ENCODE data around the gene LIME1. TPM values are rescaled to one million over a fixed set of nuclear protein-coding genes. Genes with fewer than 3 reads are reported as not detected.

LIME1 gene
- total RNA-seq, 2 donors from 2014 or later, result 7.6 to 10.1 TPM

DNA sequence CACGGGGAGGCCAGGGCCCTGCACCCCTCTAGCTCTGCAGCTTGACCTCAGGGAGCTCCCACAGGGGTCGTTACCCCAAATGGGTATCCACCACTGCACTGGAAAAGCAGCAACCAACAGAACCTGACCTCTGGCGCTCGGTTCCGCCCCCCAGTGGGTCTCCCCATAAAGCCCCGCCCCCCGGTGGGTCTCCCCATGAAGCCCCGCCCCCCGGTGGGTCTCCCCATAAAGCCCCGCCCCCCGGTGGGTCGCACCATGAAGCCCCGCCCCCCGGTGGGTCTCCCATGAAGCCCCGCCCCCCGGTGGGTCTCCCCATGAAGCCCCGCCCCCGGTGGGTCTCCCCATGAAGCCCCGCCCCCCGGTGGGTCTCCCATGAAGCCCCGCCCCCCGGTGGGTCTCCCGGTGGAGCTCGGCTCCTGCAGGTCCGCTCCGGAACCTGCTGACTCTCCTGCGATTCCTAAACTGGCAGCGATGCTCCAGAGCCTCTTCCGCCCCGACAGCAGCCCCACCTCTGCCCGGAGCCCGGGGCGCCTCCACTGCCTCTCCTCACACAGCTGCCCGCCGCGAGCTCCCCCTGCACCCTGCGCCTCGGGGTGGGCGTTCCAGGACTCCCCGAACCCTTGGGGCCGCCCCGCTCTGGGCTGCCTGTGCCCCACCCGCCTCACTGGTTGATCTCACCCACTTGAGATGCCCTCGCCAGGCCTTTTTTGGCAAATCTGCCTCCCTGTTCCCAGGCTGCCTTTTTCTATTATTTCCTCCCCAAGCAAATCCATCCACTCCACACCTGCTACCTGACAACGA lies 15.2 kb downstream of the LIME1 start:
- Mint-ChIP-seq H3K27me3 (ENCODE audit: insufficient read depth) (no peaks in the 10 kb centered on the region), H3K4me3 (no peak overlapping the region), H3K27ac (no peak overlapping the region), H3K9me3 (no peaks in the 10 kb centered on the region), H3K4me1 (peaks cover 6% of the 10 kb centered on the region), H3K36me3 (ENCODE audit: low read depth) (peaks cover 6% of the 10 kb centered on the region)
- H3K27ac ChIP-seq (ENCODE audit: low read depth, low read length), result peak overlapping the region; percentile 53
- H3K36me3 ChIP-seq (ENCODE audit: control insufficient read depth, insufficient read depth, low read length), result peaks cover 12% of the 10 kb centered on the region
- peak; percentile 60 for DNase-seq
- H3K4me1 ChIP-seq (ENCODE audit: control insufficient read depth, insufficient read depth, low read length), result no peaks in the 10 kb centered on the region
- H3K27me3 ChIP-seq (ENCODE audit: control insufficient read depth, insufficient read depth, low read length, poor library complexity, severe bottlenecking), result no peaks in the 10 kb centered on the region
- H3K9me3 ChIP-seq (ENCODE audit: control insufficient read depth, low read length), result no peaks in the 10 kb centered on the region
- TF ChIP-seq, protein P1, sequence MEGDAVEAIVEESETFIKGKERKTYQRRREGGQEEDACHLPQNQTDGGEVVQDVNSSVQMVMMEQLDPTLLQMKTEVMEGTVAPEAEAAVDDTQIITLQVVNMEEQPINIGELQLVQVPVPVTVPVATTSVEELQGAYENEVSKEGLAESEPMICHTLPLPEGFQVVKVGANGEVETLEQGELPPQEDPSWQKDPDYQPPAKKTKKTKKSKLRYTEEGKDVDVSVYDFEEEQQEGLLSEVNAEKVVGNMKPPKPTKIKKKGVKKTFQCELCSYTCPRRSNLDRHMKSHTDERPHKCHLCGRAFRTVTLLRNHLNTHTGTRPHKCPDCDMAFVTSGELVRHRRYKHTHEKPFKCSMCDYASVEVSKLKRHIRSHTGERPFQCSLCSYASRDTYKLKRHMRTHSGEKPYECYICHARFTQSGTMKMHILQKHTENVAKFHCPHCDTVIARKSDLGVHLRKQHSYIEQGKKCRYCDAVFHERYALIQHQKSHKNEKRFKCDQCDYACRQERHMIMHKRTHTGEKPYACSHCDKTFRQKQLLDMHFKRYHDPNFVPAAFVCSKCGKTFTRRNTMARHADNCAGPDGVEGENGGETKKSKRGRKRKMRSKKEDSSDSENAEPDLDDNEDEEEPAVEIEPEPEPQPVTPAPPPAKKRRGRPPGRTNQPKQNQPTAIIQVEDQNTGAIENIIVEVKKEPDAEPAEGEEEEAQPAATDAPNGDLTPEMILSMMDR (conservative IDR thresholded peaks at IDR 0.05), result no peak
- WGBS, 2 experiments (ENCODE audit: insufficient coverage in 1 of 2, insufficient read length in 1 of 2), result 90 to 93% methylated on average over 20 to 37 of the region's 45 CpGs
- H3K4me3 ChIP-seq (ENCODE audit: low read length), result no peak overlapping the region
- H3K9ac ChIP-seq (ENCODE audit: extremely low read depth, low read length, poor library complexity, severe bottlenecking), result no peak overlapping the region

DNA sequence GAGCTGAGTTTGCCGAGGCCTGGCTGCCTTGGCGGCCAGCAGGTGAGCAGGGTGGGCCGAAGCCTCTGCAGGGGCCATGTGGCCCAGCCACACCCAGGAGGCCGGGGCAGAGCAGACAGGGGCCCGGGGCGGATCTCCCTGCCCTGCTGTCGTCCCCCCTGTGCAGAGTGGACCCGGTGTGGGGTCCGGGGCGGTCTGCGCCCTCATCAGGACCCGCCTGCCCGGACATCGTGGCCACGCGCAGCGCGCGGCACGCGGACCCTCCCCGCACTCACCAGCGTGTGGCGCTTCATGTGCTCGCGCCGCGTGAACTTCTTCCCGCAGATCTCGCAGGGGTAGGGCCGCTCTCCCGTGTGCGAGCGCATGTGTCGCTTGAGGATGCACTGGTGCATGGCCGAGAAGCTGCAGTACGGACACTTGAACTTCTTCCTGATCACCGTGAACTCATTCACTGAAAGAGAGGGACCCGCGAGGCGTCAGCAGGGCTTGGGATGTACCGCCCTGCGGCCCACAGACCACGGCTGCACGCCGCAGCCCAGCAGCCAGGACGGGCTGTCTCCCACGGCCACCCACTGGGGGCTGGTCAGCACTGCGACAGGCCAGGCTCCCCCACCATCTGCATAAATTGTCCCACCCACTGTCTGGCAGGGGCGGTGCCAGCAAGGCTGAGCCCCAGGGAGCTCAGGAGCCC lies 16.1 kb downstream of the LIME1 start:
- WGBS, 2 experiments (ENCODE audit: insufficient coverage in 1 of 2, insufficient read length in 1 of 2), result 92 to 99% methylated on average over 28 to 50 of the region's 50 CpGs
- Histone ChIP-seq H3K4me3 (ENCODE audit: low read length) (no peak overlapping the region), H3K9ac (ENCODE audit: extremely low read depth, low read length, poor library complexity, severe bottlenecking) (no peak overlapping the region), H3K27me3 (ENCODE audit: control insufficient read depth, insufficient read depth, low read length, poor library complexity, severe bottlenecking) (no peaks in the 10 kb centered on the region), H3K27ac (ENCODE audit: low read depth, low read length) (no peak overlapping the region), H3K4me1 (ENCODE audit: control insufficient read depth, insufficient read depth, low read length) (no peaks in the 10 kb centered on the region), H3K9me3 (ENCODE audit: control insufficient read depth, low read length) (no peaks in the 10 kb centered on the region), H3K36me3 (ENCODE audit: control insufficient read depth, insufficient read depth, low read length) (peaks cover 12% of the 10 kb centered on the region)
- TF ChIP-seq, protein P1 (conservative IDR thresholded peaks at IDR 0.05), result peak; percentile 33
- no peaks in the 10 kb centered on the region for H3K9me3 Mint-ChIP-seq
- peaks cover 6% of the 10 kb centered on the region for H3K4me1 Mint-ChIP-seq
- H3K36me3 Mint-ChIP-seq (ENCODE audit: low read depth), result peaks cover 9% of the 10 kb centered on the region
- no peak overlapping the region for H3K4me3 Mint-ChIP-seq
- no peak overlapping the region for H3K27ac Mint-ChIP-seq
- H3K27me3 Mint-ChIP-seq (ENCODE audit: insufficient read depth), result no peaks in the 10 kb centered on the region
- DNase-seq, result peak; percentile 67

DNA sequence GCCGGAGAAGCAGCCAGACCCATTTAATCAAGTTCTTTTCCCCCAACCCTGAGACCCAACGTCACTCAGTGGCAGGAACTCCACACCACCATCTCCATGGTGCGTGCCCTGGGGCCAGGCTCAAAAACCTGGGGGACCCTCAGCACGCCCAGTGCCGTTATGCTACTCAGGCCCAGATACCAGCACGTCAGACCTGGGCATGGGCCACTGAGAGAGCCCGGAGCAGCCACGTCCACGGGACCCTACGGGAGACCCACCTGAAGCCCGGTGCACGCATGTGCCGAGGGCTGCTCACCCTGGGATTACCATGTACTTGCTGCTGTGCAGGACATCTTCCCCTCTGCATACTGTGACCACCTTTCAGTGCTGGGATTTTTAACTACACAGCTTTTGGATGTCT lies 16.9 kb downstream of the LIME1 start:
- H3K36me3 Mint-ChIP-seq (ENCODE audit: low read depth), result peaks cover 12% of the 10 kb centered on the region
- H3K36me3 ChIP-seq (ENCODE audit: control insufficient read depth, insufficient read depth, low read length), result peaks cover 12% of the 10 kb centered on the region
- DNase-seq, result no peak
- H3K4me1 Mint-ChIP-seq, result peaks cover 6% of the 10 kb centered on the region
- no peak overlapping the region for H3K27ac Mint-ChIP-seq
- H3K27ac ChIP-seq (ENCODE audit: low read depth, low read length), result no peak overlapping the region
- peaks cover under 1% of the 10 kb centered on the region for H3K9me3 Mint-ChIP-seq
- H3K27me3 ChIP-seq (ENCODE audit: control insufficient read depth, insufficient read depth, low read length, poor library complexity, severe bottlenecking), result no peaks in the 10 kb centered on the region
- H3K4me1 ChIP-seq (ENCODE audit: control insufficient read depth, insufficient read depth, low read length), result no peaks in the 10 kb centered on the region
- no peaks in the 10 kb centered on the region for H3K9me3 ChIP-seq (ENCODE audit: control insufficient read depth, low read length)
- H3K4me3 ChIP-seq (ENCODE audit: low read length), result no peak overlapping the region
- WGBS, 2 experiments (ENCODE audit: insufficient coverage in 1 of 2, insufficient read length in 1 of 2), result 89 to 94% methylated on average over 10 to 13 of the region's 13 CpGs
- no peak overlapping the region for H3K4me3 Mint-ChIP-seq
- TF ChIP-seq, protein P1 (conservative IDR thresholded peaks at IDR 0.05), result no peak
- no peaks in the 10 kb centered on the region for H3K27me3 Mint-ChIP-seq (ENCODE audit: insufficient read depth)
- no peak overlapping the region for H3K9ac ChIP-seq (ENCODE audit: extremely low read depth, low read length, poor library complexity, severe bottlenecking)
